GM12878 (cell line): ENCODE data around the gene ZNF408. TPM values are rescaled to one million over a fixed set of nuclear protein-coding genes. Genes with fewer than 3 reads are reported as not detected.

Source experiments
- ATAC-seq: fragments of 200-7000 bp; cut with Tn5 transposase; 3 replicates; pipeline ENCODE4 v1.9.1; 2020; ENCODE audit warnings: mild to moderate bottlenecking, moderate library complexity
- BruUV-seq: library from RNA; stranded (reverse); fragments of 400-500 nt; replicated peaks from 2 replicates; lab custom pipeline; 2021; lab: Mats Ljungman, UMichigan
- CTCF ChIA-PET: fragments of 300-600 bp; sonication (Branson Sonifier 250); formaldehyde crosslinking; extraction: SDS; loops from one replicate; lab custom pipeline; 2021; ENCODE audit warnings: inconsistent platforms; lab: Yijun Ruan, JAX
- POLR2A ChIA-PET: fragments of 350-600 bp; formaldehyde crosslinking; extraction: SDS; loops from one replicate; lab custom pipeline; 2021; ENCODE audit warnings: inconsistent platforms; lab: Charles Lee
- RAD21 ChIA-PET: fragments of 300-600 bp; sonication (Branson Sonifier 250); formaldehyde crosslinking; loops from one replicate; lab custom pipeline; 2023; ENCODE audit warnings: antibody characterized with exemption; ENCODE audit not compliant: unreplicated experiment; lab: Charles Lee
- SMC1A ChIA-PET: fragments of 300-600 bp; sonication (Branson Sonifier 250); formaldehyde crosslinking; loops from one replicate; lab custom pipeline; 2023; ENCODE audit not compliant: unreplicated experiment, uncharacterized antibody; lab: Charles Lee
- DNase-seq: peaks from one replicate; pipeline ENCODE4 v3.0.0-alpha.2; 2011; ENCODE audit warnings: low read depth, low spot score
- FAIRE-seq: peaks from 3 replicates; lab custom pipeline; 2011; peaks lifted over from hg19 to GRCh38; lab: Jason Lieb, UNC
- H2AFZ ChIP-seq: 2 replicates; pipeline ENCODE4 v1.6.0; 2011; ENCODE audit warnings: low read depth, low read length, control low read depth; ENCODE audit not compliant: control insufficient read depth
- H3K27ac ChIP-seq: 2 replicates; pipeline ENCODE4 v1.5.1; 2011; ENCODE audit warnings: control low read depth; ENCODE audit not compliant: control insufficient read depth, insufficient read depth
- H3K27me3 ChIP-seq, 2 experiments: replicated peaks in 1 of 2; 2 replicates each; pipeline versions ENCODE4 v1.6.0 to v1.6.1; 2011; ENCODE audit warnings: low read length in 1 of 2; ENCODE audit not compliant: control insufficient read depth in 2 of 2, insufficient read depth in 2 of 2
- H3K36me3 ChIP-seq, 2 experiments: 2 replicates each; pipeline ENCODE4 v1.5.1; 2011; ENCODE audit warnings: low read length in 1 of 2; ENCODE audit not compliant: control insufficient read depth in 2 of 2, insufficient read depth in 2 of 2
- H3K4me1 ChIP-seq: 2 replicates; pipeline ENCODE4 v1.6.1; 2011; ENCODE audit warnings: mild to moderate bottlenecking, low read length, moderate library complexity, mixed read lengths; ENCODE audit not compliant: control insufficient read depth, insufficient read depth
- H3K4me2 ChIP-seq: 2 replicates; pipeline ENCODE4 v1.6.0; 2011; ENCODE audit warnings: control low read depth; ENCODE audit not compliant: control insufficient read depth, insufficient read depth
- H3K4me3 ChIP-seq: fragments of 200-600 bp; sonication (generic); 2 replicates; pipeline ENCODE4 v1.5.1; 2016
- H3K79me2 ChIP-seq: 2 replicates; pipeline ENCODE4 v1.6.0; 2011; ENCODE audit warnings: low read length; ENCODE audit not compliant: control insufficient read depth, insufficient read depth
- H3K9ac ChIP-seq: 2 replicates; pipeline ENCODE4 v1.8.0; 2011; ENCODE audit warnings: low read length, control low read depth, mixed read lengths; ENCODE audit not compliant: control insufficient read depth, insufficient read depth
- H3K9me3 ChIP-seq: replicated peaks from 3 replicates; pipeline ENCODE4 v1.5.1; 2011; ENCODE audit warnings: mild to moderate bottlenecking, low read length; ENCODE audit not compliant: control insufficient read depth, insufficient read depth
- H4K20me1 ChIP-seq: 2 replicates; pipeline ENCODE4 v1.6.0; 2011; ENCODE audit not compliant: control insufficient read depth, insufficient read depth
- NFYB ChIP-seq: IDR thresholded peaks from 2 replicates; pipeline ENCODE4 v1.6.1; 2011; ENCODE audit warnings: low read depth, mild to moderate bottlenecking, low read length, improper control_type of control experiment, moderate library complexity; ENCODE audit not compliant: insufficient read depth
- NR2C2 ChIP-seq: IDR thresholded peaks from 2 replicates; pipeline ENCODE4 v1.6.1; 2011; ENCODE audit warnings: borderline replicate concordance, low read depth; ENCODE audit not compliant: control insufficient read depth, insufficient read length
- SUPT20H ChIP-seq: IDR thresholded peaks from 2 replicates; pipeline ENCODE4 v1.6.1; 2011; ENCODE audit warnings: low read depth, mild to moderate bottlenecking, low read length, moderate library complexity, borderline replicate concordance; ENCODE audit not compliant: control insufficient read depth
- WGBS: methylation state at CpG from one replicate; pipeline ENCODE4 v1.1.6; 2016; ENCODE audit warnings: low lambda C conversion rate; ENCODE audit not compliant: insufficient replicate concordance, insufficient coverage; ENCODE audit errors: missing lambda C conversion rate; 5-methylcytosine and 5-hydroxymethylcytosine counted together
- in situ Hi-C: fragments of 300-500 bp; cut with MboI; formaldehyde crosslinking; loops from 9 replicates; pipeline ENCODE4 v1.14.3; 2018; ENCODE audit warnings: mixed read lengths
- intact Hi-C: fragments of 100-400 bp; cut with micrococcal nuclease; formaldehyde crosslinking; loops from one replicate; pipeline ENCODE4 v1.14.2; 2022; ENCODE audit not compliant: unreplicated experiment
- polyA plus RNA-seq, 11 experiments: library from polyadenylated mRNA; depleted of rRNA in 4 of 11; unstranded in 6 of 11; stranded (reverse) in 5 of 11; fragments of >200 nt; fragmentation: Nextera tagmentation in 4 of 11; fragmentation: Illumina TruSeq in 1 of 11; extraction: Ambion mirVana in 4 of 11; extraction: Trizol in 1 of 11; gene quantifications; 1 replicate in 1 of 11; 2 replicates in 10 of 11; pipeline versions ENCODE4 v1.2.1 to v1.2.3, GENCODE V29; 2011 to 2016; ENCODE audit warnings: inconsistent platforms in 2 of 11, missing spikeins in 2 of 11, low read depth in 1 of 11
- total RNA-seq, 4 experiments: library from RNA; depleted of rRNA in 3 of 4; stranded (reverse); fragments of >200 nt in 3 of 4; fragmentation: Illumina TruSeq in 1 of 4; extraction: Trizol in 1 of 4; gene quantifications; 2 replicates each; pipeline versions ENCODE4 v1.2.1 to v1.2.3, GENCODE V29; 2013 to 2021
- TF ChIP-seq, protein P1 (sequence below): fragments of 450-650 bp; IDR thresholded peaks from 2 replicates; pipeline ENCODE4 v1.6.1; 2017; ENCODE audit warnings: mild to moderate bottlenecking
- TF ChIP-seq, protein P2 (sequence below): IDR thresholded peaks from 2 replicates; pipeline ENCODE4 v1.6.1; 2011; ENCODE audit warnings: low read depth, low read length, improper control_type of control experiment, borderline replicate concordance
- TF ChIP-seq, protein P3 (sequence below), 3 experiments: IDR thresholded peaks in 2 of 3; conservative IDR thresholded peaks in 1 of 3; 2 replicates each; pipeline ENCODE4 v1.5.1; 2011; ENCODE audit warnings: low read depth in 3 of 3, low read length in 3 of 3, mild to moderate bottlenecking in 3 of 3, control low read depth in 2 of 3, moderate library complexity in 2 of 3, inconsistent platforms in 1 of 3, mixed read lengths in 1 of 3; ENCODE audit not compliant: control insufficient read depth in 2 of 3, insufficient read depth in 1 of 3; ENCODE audit errors: extremely low read depth in 1 of 3
- TF ChIP-seq, protein P4 (sequence below): IDR thresholded peaks from 2 replicates; pipeline ENCODE4 v1.6.1; 2012; ENCODE audit warnings: improper control_type of control experiment, low read depth, low read length; ENCODE audit not compliant: insufficient replicate concordance
- TF ChIP-seq, protein P5 (sequence below): fragments of 450-650 bp; IDR thresholded peaks from 2 replicates; pipeline ENCODE4 v1.6.1; 2017; ENCODE audit warnings: mild to moderate bottlenecking, moderate library complexity

ZNF408 gene
- total and polyA plus RNA-seq, 10 of the 15 experiments (the other 5 are each of a cell fraction or from before 2014, with no cell fraction given) = 0.19 to 11.3 (median 7.2) TPM

DNA sequence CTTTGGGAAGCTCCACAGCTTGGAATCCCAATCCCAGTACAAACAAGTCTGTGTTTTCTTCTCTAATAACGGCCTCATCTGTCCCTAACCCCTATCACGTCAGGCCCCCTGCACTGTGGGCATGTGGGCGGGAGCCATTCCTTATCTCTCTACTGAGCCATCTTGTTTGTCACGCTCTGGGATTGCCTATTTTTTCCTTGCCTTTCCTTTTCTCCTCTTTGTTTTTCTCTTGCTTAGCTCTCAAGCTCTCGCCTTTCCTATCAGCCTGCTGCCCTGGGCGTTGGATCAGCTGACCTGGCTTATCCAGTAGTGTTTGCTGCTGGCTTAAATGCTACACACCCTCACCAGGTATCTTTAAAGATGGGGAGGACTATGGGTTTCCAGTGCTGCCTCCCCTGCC, 36.2 kb upstream of the ZNF408 start:
- Histone ChIP-seq H3K4me2 (no peak overlapping the region), H3K27ac (no peak overlapping the region), H3K9me3 (no peaks in the 10 kb centered on the region), H3K36me3 (peaks cover 11 to 30% of the 10 kb centered on the region in 2 experiments), H3K9ac (no peak overlapping the region), H3K4me3 (no peak overlapping the region), H3K79me2 (no peaks in the 10 kb centered on the region), H2AFZ (no peak overlapping the region), H3K4me1 (no peaks in the 10 kb centered on the region), H3K27me3 (no peaks in the 10 kb centered on the region), H4K20me1 (no peaks in the 10 kb centered on the region)
- DNase-seq = no peak
- SMC1A ChIA-PET = no interaction called here
- CTCF ChIA-PET = no interaction called here
- intact Hi-C loops = no loop called here
- no TSS peak for BruUV-seq
- RAD21 ChIA-PET = no interaction called here
- in situ Hi-C loops = no loop called here
- FAIRE-seq = no peak
- POLR2A ChIA-PET = no interaction called here
- ATAC-seq = no peak
- WGBS = 74% methylated on average over 6 of the region's 6 CpGs
- TF ChIP-seq, protein P1, sequence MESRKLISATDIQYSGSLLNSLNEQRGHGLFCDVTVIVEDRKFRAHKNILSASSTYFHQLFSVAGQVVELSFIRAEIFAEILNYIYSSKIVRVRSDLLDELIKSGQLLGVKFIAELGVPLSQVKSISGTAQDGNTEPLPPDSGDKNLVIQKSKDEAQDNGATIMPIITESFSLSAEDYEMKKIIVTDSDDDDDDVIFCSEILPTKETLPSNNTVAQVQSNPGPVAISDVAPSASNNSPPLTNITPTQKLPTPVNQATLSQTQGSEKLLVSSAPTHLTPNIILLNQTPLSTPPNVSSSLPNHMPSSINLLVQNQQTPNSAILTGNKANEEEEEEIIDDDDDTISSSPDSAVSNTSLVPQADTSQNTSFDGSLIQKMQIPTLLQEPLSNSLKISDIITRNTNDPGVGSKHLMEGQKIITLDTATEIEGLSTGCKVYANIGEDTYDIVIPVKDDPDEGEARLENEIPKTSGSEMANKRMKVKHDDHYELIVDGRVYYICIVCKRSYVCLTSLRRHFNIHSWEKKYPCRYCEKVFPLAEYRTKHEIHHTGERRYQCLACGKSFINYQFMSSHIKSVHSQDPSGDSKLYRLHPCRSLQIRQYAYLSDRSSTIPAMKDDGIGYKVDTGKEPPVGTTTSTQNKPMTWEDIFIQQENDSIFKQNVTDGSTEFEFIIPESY = no peak
- TF ChIP-seq, protein P2, sequence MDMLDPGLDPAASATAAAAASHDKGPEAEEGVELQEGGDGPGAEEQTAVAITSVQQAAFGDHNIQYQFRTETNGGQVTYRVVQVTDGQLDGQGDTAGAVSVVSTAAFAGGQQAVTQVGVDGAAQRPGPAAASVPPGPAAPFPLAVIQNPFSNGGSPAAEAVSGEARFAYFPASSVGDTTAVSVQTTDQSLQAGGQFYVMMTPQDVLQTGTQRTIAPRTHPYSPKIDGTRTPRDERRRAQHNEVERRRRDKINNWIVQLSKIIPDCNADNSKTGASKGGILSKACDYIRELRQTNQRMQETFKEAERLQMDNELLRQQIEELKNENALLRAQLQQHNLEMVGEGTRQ = no peak
- TF ChIP-seq, protein P3, sequence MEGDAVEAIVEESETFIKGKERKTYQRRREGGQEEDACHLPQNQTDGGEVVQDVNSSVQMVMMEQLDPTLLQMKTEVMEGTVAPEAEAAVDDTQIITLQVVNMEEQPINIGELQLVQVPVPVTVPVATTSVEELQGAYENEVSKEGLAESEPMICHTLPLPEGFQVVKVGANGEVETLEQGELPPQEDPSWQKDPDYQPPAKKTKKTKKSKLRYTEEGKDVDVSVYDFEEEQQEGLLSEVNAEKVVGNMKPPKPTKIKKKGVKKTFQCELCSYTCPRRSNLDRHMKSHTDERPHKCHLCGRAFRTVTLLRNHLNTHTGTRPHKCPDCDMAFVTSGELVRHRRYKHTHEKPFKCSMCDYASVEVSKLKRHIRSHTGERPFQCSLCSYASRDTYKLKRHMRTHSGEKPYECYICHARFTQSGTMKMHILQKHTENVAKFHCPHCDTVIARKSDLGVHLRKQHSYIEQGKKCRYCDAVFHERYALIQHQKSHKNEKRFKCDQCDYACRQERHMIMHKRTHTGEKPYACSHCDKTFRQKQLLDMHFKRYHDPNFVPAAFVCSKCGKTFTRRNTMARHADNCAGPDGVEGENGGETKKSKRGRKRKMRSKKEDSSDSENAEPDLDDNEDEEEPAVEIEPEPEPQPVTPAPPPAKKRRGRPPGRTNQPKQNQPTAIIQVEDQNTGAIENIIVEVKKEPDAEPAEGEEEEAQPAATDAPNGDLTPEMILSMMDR (IDR thresholded peaks at IDR 0.05 in 2 of 3, conservative IDR thresholded peaks at IDR 0.05 in 1 of 3; ENCODE audit: control insufficient read depth in 2 of 3, extremely low read depth in 1 of 3, insufficient read depth in 1 of 3, low read depth in 3 of 3, low read length in 3 of 3) = no peak
- TF ChIP-seq, protein P4, sequence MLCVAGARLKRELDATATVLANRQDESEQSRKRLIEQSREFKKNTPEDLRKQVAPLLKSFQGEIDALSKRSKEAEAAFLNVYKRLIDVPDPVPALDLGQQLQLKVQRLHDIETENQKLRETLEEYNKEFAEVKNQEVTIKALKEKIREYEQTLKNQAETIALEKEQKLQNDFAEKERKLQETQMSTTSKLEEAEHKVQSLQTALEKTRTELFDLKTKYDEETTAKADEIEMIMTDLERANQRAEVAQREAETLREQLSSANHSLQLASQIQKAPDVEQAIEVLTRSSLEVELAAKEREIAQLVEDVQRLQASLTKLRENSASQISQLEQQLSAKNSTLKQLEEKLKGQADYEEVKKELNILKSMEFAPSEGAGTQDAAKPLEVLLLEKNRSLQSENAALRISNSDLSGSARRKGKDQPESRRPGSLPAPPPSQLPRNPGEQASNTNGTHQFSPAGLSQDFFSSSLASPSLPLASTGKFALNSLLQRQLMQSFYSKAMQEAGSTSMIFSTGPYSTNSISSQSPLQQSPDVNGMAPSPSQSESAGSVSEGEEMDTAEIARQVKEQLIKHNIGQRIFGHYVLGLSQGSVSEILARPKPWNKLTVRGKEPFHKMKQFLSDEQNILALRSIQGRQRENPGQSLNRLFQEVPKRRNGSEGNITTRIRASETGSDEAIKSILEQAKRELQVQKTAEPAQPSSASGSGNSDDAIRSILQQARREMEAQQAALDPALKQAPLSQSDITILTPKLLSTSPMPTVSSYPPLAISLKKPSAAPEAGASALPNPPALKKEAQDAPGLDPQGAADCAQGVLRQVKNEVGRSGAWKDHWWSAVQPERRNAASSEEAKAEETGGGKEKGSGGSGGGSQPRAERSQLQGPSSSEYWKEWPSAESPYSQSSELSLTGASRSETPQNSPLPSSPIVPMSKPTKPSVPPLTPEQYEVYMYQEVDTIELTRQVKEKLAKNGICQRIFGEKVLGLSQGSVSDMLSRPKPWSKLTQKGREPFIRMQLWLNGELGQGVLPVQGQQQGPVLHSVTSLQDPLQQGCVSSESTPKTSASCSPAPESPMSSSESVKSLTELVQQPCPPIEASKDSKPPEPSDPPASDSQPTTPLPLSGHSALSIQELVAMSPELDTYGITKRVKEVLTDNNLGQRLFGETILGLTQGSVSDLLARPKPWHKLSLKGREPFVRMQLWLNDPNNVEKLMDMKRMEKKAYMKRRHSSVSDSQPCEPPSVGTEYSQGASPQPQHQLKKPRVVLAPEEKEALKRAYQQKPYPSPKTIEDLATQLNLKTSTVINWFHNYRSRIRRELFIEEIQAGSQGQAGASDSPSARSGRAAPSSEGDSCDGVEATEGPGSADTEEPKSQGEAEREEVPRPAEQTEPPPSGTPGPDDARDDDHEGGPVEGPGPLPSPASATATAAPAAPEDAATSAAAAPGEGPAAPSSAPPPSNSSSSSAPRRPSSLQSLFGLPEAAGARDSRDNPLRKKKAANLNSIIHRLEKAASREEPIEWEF = no peak
- TF ChIP-seq NFYB (no peak), SUPT20H (no peak), NR2C2 (no peak)
- TF ChIP-seq, protein P5, sequence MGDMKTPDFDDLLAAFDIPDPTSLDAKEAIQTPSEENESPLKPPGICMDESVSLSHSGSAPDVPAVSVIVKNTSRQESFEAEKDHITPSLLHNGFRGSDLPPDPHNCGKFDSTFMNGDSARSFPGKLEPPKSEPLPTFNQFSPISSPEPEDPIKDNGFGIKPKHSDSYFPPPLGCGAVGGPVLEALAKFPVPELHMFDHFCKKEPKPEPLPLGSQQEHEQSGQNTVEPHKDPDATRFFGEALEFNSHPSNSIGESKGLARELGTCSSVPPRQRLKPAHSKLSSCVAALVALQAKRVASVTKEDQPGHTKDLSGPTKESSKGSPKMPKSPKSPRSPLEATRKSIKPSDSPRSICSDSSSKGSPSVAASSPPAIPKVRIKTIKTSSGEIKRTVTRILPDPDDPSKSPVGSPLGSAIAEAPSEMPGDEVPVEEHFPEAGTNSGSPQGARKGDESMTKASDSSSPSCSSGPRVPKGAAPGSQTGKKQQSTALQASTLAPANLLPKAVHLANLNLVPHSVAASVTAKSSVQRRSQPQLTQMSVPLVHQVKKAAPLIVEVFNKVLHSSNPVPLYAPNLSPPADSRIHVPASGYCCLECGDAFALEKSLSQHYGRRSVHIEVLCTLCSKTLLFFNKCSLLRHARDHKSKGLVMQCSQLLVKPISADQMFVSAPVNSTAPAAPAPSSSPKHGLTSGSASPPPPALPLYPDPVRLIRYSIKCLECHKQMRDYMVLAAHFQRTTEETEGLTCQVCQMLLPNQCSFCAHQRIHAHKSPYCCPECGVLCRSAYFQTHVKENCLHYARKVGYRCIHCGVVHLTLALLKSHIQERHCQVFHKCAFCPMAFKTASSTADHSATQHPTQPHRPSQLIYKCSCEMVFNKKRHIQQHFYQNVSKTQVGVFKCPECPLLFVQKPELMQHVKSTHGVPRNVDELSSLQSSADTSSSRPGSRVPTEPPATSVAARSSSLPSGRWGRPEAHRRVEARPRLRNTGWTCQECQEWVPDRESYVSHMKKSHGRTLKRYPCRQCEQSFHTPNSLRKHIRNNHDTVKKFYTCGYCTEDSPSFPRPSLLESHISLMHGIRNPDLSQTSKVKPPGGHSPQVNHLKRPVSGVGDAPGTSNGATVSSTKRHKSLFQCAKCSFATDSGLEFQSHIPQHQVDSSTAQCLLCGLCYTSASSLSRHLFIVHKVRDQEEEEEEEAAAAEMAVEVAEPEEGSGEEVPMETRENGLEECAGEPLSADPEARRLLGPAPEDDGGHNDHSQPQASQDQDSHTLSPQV = no peak
